8988T (cell line): ENCODE data around the gene SNF8.

Experiments
- DNase-seq: peaks from one replicate; pipeline ENCODE4 v3.0.0; 2011

SNF8 gene

GRCh38 chr17:48883171-48883570 lies 61.5 kb downstream of the SNF8 start:
- DNase-seq = no peak

GRCh38 chr17:48882272-48882671 lies 62.4 kb downstream of the SNF8 start:
- DNase-seq = no peak
